VCaP (cell line): Measurements from ENCODE around the gene ATG4B.

ENCODE experiments used
- H3K27ac ChIP-seq: fragments of 450-650 bp; 2 replicates; pipeline ENCODE4 v1.5.1; 2017
- TF ChIP-seq, protein P1 (sequence below): fragments of 450-650 bp; conservative IDR thresholded peaks from 2 replicates; pipeline ENCODE4 v1.5.1; 2017; ENCODE audit warnings: mild to moderate bottlenecking, moderate library complexity

The ATG4B gene

GRCh38 chr2:241722896-241723454 lies 85.5 kb downstream of the ATG4B start:
- no peak overlapping the region for H3K27ac ChIP-seq
- TF ChIP-seq, protein P1, sequence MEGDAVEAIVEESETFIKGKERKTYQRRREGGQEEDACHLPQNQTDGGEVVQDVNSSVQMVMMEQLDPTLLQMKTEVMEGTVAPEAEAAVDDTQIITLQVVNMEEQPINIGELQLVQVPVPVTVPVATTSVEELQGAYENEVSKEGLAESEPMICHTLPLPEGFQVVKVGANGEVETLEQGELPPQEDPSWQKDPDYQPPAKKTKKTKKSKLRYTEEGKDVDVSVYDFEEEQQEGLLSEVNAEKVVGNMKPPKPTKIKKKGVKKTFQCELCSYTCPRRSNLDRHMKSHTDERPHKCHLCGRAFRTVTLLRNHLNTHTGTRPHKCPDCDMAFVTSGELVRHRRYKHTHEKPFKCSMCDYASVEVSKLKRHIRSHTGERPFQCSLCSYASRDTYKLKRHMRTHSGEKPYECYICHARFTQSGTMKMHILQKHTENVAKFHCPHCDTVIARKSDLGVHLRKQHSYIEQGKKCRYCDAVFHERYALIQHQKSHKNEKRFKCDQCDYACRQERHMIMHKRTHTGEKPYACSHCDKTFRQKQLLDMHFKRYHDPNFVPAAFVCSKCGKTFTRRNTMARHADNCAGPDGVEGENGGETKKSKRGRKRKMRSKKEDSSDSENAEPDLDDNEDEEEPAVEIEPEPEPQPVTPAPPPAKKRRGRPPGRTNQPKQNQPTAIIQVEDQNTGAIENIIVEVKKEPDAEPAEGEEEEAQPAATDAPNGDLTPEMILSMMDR = no peak
